GM12873 (cell line): ENCODE results near the gene GREB1L.

Experiments used
- TF ChIP-seq, protein P1 (sequence below): IDR thresholded peaks from 2 replicates; pipeline ENCODE4 v1.5.1; 2012; ENCODE audit warnings: low read depth, mild to moderate bottlenecking, moderate library complexity, low read length, control low read depth; ENCODE audit not compliant: insufficient read depth; ENCODE audit errors: missing control alignments

Gene GREB1L

DNA sequence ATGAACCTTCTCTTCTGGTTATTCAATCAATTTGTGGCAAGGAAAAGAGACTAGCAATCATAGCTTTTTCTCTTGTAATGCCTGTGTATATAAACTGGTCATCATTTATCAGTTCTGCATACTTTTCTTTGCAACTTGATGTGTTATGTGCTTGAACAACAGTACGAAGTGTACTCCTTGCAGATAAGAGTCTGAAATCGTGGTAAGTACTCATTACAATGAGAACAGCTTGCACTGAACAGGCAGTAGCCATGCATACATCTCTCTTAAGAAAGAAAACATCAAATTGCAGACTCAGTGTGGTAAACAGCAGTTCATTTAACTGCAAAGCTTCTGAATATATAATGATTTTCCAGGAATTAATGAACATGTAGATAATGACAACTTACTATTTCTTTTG, 64.3 kb downstream of the GREB1L start:
- TF ChIP-seq, protein P1, sequence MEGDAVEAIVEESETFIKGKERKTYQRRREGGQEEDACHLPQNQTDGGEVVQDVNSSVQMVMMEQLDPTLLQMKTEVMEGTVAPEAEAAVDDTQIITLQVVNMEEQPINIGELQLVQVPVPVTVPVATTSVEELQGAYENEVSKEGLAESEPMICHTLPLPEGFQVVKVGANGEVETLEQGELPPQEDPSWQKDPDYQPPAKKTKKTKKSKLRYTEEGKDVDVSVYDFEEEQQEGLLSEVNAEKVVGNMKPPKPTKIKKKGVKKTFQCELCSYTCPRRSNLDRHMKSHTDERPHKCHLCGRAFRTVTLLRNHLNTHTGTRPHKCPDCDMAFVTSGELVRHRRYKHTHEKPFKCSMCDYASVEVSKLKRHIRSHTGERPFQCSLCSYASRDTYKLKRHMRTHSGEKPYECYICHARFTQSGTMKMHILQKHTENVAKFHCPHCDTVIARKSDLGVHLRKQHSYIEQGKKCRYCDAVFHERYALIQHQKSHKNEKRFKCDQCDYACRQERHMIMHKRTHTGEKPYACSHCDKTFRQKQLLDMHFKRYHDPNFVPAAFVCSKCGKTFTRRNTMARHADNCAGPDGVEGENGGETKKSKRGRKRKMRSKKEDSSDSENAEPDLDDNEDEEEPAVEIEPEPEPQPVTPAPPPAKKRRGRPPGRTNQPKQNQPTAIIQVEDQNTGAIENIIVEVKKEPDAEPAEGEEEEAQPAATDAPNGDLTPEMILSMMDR, result no peak

DNA sequence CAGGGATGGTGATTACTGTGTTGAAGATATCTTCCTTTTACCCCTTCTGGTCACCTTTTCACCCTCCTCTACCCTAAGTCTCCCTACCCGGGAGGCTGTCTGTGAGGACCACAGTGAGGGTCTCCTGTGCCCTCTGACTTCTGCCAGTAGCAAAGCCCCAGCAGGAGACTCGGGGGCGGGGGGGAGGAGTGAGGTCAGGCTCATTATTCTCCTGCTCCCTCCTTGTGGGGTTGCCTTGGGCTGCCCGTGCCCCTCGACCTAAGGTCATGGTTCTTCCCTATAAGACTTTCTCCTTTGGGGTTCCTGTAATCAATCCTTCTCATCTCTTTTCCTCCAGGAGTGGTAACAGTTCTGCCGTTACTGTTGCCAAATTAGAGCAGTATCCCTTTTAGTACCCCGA, 65.5 kb downstream of the GREB1L start:
- TF ChIP-seq, protein P1, result no peak

DNA sequence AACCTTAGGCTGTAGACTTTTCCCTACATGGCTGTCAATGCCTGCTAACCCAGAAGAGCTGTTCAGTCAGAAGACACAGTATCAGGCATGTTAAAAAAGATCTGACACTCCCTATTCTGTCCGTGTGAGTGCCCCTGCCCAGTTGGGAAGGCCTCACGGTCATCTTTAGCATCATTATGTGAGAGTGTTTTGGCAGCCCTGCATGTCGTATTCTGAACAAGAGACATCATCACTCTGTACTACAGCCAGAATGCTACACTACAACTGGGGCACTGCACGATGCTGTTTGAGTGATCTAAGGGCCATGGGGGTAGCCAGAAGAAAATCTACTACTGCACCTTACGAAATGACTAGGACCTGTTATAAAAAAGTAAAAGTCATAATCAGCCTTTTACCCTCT, 67.2 kb downstream of the GREB1L start:
- TF ChIP-seq, protein P1, result no peak

DNA sequence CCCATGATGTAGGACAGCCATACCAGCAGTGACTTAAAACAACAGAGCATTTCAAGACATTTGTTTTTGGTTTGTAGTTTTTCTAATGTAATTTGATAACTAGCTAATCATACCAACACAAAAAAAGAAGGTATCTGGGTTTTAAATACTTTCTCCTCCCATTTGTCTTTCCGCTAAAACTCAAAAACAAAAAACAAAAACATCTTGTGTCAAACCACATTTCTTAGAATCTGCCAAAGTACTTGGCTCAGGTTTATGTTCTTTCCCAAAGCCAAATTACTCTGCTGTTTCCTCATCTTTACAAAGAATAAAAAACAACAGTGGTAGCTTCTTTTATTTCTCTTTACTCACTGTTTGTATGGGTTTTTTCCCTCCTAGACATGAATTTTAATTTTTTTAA, 71.5 kb downstream of the GREB1L start:
- TF ChIP-seq, protein P1, result no peak

DNA sequence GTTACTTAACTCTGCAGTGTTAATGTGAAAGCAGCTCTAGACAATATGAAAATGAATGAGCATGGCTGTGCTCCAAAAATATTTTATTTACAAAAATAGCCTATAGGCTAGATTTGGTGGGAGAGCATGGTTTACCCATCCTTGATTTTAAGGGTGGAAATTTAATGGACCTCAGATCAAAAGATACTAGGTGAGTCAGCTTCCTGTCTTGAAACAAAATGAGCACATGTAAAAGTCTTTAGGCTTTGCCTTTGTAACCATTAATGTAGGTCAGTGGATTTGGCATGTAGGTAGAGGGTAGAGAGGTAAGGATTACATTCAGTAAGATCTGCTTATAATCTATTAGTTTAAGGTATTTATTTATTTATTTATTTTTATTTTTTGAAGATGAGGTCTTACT, 72.7 kb downstream of the GREB1L start:
- TF ChIP-seq, protein P1, result no peak

DNA sequence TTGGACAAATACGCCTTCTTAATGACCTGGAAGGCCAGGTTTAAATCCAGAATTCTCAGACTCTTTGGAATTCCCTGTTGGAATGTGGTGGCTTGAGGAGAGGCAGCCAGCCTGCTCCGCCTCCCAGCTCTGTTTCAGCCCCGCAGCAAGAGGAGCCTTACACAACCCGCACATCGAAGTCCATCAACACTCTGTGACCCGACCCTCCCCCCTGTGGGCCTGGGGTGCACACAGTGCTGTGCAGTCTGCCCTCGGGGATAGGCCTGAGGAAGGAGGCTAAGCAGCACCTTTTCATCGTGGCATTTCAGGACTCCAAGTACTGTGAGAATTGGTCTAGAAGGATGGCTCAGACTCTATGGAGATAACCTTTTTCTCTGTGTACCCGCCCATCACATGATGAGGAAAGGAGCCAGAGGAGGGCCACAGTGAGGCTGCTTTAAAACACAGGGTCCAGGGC, 73.7 kb downstream of the GREB1L start:
- TF ChIP-seq, protein P1, result no peak

DNA sequence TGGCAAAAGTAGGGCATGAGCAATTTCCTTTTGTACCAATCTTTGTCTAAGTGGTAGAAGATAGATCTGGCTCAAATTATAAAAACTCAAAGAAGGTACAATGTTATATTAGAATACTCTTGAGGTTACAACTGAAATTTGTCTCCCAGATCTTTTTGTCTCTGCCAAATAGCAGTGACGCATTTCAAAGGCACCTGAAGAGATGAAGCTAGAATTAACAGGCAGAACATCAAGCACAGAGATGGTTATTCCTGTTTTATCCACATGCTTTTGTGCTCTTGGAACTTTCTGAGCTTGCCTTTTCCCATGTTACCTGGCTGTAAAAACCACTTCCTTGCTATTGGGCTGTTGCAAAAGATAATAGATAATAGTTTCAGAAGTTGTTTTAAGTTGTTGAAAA, 74.3 kb downstream of the GREB1L start:
- TF ChIP-seq, protein P1, result no peak
